HG03558 (cell line): ENCODE results near the gene PIK3R3.

Source experiments
- ATAC-seq: cut with Tn5 transposase; IDR thresholded peaks from one replicate; pipeline ENCODE4 v1.9.1; 2021; ENCODE audit warnings: moderate number of reproducible peaks; ENCODE audit not compliant: unreplicated experiment; ENCODE audit errors: extremely low read depth

The PIK3R3 gene

GRCh38 chr1:46034601-46035516 is 97.6 kb downstream of the PIK3R3 start:
- ATAC-seq: no peak

GRCh38 chr1:46030876-46031660 is 101.4 kb downstream of the PIK3R3 start:
- no peak for ATAC-seq

GRCh38 chr1:46030074-46030870 is 102.2 kb downstream of the PIK3R3 start:
- no peak for ATAC-seq

GRCh38 chr1:46027788-46028573 is 104.4 kb downstream of the PIK3R3 start:
- no peak for ATAC-seq

GRCh38 chr1:46026531-46026930 is 105.9 kb downstream of the PIK3R3 start:
- no peak for ATAC-seq

- ATAC-seq: no peak
Measured at GRCh38 chr1:46021046-46021996, 111.1 kb downstream of the PIK3R3 start.

GRCh38 chr1:46020010-46020409 is 112.4 kb downstream of the PIK3R3 start:
- no peak for ATAC-seq

GRCh38 chr1:46019348-46019747 is 113.1 kb downstream of the PIK3R3 start:
- no peak for ATAC-seq

- no peak for ATAC-seq
Measured at GRCh38 chr1:46017876-46018503, 114.4 kb downstream of the PIK3R3 start.

GRCh38 chr1:46013581-46013980 is 118.8 kb downstream of the PIK3R3 start:
- ATAC-seq: no peak

GRCh38 chr1:46012236-46012635 is 120.2 kb downstream of the PIK3R3 start:
- no peak for ATAC-seq

- no peak for ATAC-seq
Measured at GRCh38 chr1:46011121-46011695, 121.2 kb downstream of the PIK3R3 start.

- no peak for ATAC-seq
Measured at GRCh38 chr1:46010611-46011010, 121.8 kb downstream of the PIK3R3 start.

GRCh38 chr1:46008585-46008984 is 123.8 kb downstream of the PIK3R3 start:
- ATAC-seq: no peak

GRCh38 chr1:46005594-46005993 is 126.8 kb downstream of the PIK3R3 start:
- ATAC-seq: no peak

GRCh38 chr1:46004492-46004891 is 127.9 kb downstream of the PIK3R3 start:
- ATAC-seq: no peak

GRCh38 chr1:46003315-46003714 is 129.1 kb downstream of the PIK3R3 start:
- no peak for ATAC-seq
